ENCODE measurements around the gene RNF180.

Gene RNF180

GRCh38 chr5:64184832-64185231 is 19.2 kb downstream of the RNF180 start:
- Histone ChIP-seq H3K27ac (ENCODE audit: low read length) (no peak overlapping the region), H3K9me3 (ENCODE audit: control insufficient read depth, low read depth, low read length) (no peaks in the 10 kb centered on the region), H3K4me1 (ENCODE audit: control insufficient read depth, low read depth, low read length) (no peaks in the 10 kb centered on the region), H3K9ac (ENCODE audit: low read length) (no peak overlapping the region), H3K36me3 (ENCODE audit: control insufficient read depth, low read depth, low read length) (no peaks in the 10 kb centered on the region), H3K4me3 (ENCODE audit: low read length) (no peak overlapping the region), H3K27me3 (ENCODE audit: control insufficient read depth, insufficient read depth, low read length) (no peaks in the 10 kb centered on the region)

- no peaks in the 10 kb centered on the region for H3K36me3 ChIP-seq (ENCODE audit: control insufficient read depth, low read depth, low read length)
These were observed 23.1 kb downstream of the RNF180 start for GRCh38 chr5:64188776-64189175.

GRCh38 chr5:64190562-64191306 is 25.1 kb downstream of the RNF180 start:
- Histone ChIP-seq H3K27ac (ENCODE audit: low read length) (no peak overlapping the region), H3K4me3 (ENCODE audit: low read length) (no peak overlapping the region), H3K9me3 (ENCODE audit: control insufficient read depth, low read depth, low read length) (no peaks in the 10 kb centered on the region), H3K4me1 (ENCODE audit: control insufficient read depth, low read depth, low read length) (no peaks in the 10 kb centered on the region), H3K9ac (ENCODE audit: low read length) (no peak overlapping the region), H3K27me3 (ENCODE audit: control insufficient read depth, insufficient read depth, low read length) (no peaks in the 10 kb centered on the region), H3K36me3 (ENCODE audit: control insufficient read depth, low read depth, low read length) (no peaks in the 10 kb centered on the region)

More at GRCh38 chr5:64188776-64189175, 23.1 kb downstream of the RNF180 start:
- Histone ChIP-seq H3K27me3 (ENCODE audit: control insufficient read depth, insufficient read depth, low read length) (no peaks in the 10 kb centered on the region), H3K9ac (ENCODE audit: low read length) (no peak overlapping the region), H3K27ac (ENCODE audit: low read length) (no peak overlapping the region), H3K4me1 (ENCODE audit: control insufficient read depth, low read depth, low read length) (no peaks in the 10 kb centered on the region), H3K9me3 (ENCODE audit: control insufficient read depth, low read depth, low read length) (no peaks in the 10 kb centered on the region), H3K4me3 (ENCODE audit: low read length) (no peak overlapping the region)

GRCh38 chr5:64195981-64196380 is 30.3 kb downstream of the RNF180 start:
- no peaks in the 10 kb centered on the region for H3K36me3 ChIP-seq (ENCODE audit: control insufficient read depth, low read depth, low read length)
- H3K27me3 ChIP-seq (ENCODE audit: control insufficient read depth, insufficient read depth, low read length): no peaks in the 10 kb centered on the region
- H3K9ac ChIP-seq (ENCODE audit: low read length): no peak overlapping the region
- H3K27ac ChIP-seq (ENCODE audit: low read length): no peak overlapping the region
- H3K4me3 ChIP-seq (ENCODE audit: low read length): no peak overlapping the region
- H3K9me3 ChIP-seq (ENCODE audit: control insufficient read depth, low read depth, low read length): no peaks in the 10 kb centered on the region
- H3K4me1 ChIP-seq (ENCODE audit: control insufficient read depth, low read depth, low read length): no peaks in the 10 kb centered on the region

- no peaks in the 10 kb centered on the region for H3K9me3 ChIP-seq (ENCODE audit: control insufficient read depth, low read depth, low read length)
- no peak overlapping the region for H3K9ac ChIP-seq (ENCODE audit: low read length)
- H3K36me3 ChIP-seq (ENCODE audit: control insufficient read depth, low read depth, low read length): no peaks in the 10 kb centered on the region
- H3K27me3 ChIP-seq (ENCODE audit: control insufficient read depth, insufficient read depth, low read length): no peaks in the 10 kb centered on the region
- no peak overlapping the region for H3K27ac ChIP-seq (ENCODE audit: low read length)
- H3K4me3 ChIP-seq (ENCODE audit: low read length): no peak overlapping the region
- H3K4me1 ChIP-seq (ENCODE audit: control insufficient read depth, low read depth, low read length): no peaks in the 10 kb centered on the region
These were observed 33.8 kb downstream of the RNF180 start for GRCh38 chr5:64199425-64199824.

- no peaks in the 10 kb centered on the region for H3K27me3 ChIP-seq (ENCODE audit: control insufficient read depth, insufficient read depth, low read length)
- H3K4me3 ChIP-seq (ENCODE audit: low read length): no peak overlapping the region
- H3K36me3 ChIP-seq (ENCODE audit: control insufficient read depth, low read depth, low read length): no peaks in the 10 kb centered on the region
- no peaks in the 10 kb centered on the region for H3K4me1 ChIP-seq (ENCODE audit: control insufficient read depth, low read depth, low read length)
- no peaks in the 10 kb centered on the region for H3K9me3 ChIP-seq (ENCODE audit: control insufficient read depth, low read depth, low read length)
- H3K27ac ChIP-seq (ENCODE audit: low read length): no peak overlapping the region
- H3K9ac ChIP-seq (ENCODE audit: low read length): no peak overlapping the region
These were observed 36.4 kb downstream of the RNF180 start for GRCh38 chr5:64201996-64202395.

- H3K27ac ChIP-seq (ENCODE audit: low read length): no peak overlapping the region
- no peak overlapping the region for H3K9ac ChIP-seq (ENCODE audit: low read length)
- no peaks in the 10 kb centered on the region for H3K36me3 ChIP-seq (ENCODE audit: control insufficient read depth, low read depth, low read length)
- H3K4me3 ChIP-seq (ENCODE audit: low read length): no peak overlapping the region
- H3K9me3 ChIP-seq (ENCODE audit: control insufficient read depth, low read depth, low read length): no peaks in the 10 kb centered on the region
- H3K27me3 ChIP-seq (ENCODE audit: control insufficient read depth, insufficient read depth, low read length): no peaks in the 10 kb centered on the region
- no peaks in the 10 kb centered on the region for H3K4me1 ChIP-seq (ENCODE audit: control insufficient read depth, low read depth, low read length)
These were observed 41.0 kb downstream of the RNF180 start for GRCh38 chr5:64206653-64207052.

- Histone ChIP-seq H3K4me1 (ENCODE audit: control insufficient read depth, low read depth, low read length) (no peaks in the 10 kb centered on the region), H3K9ac (ENCODE audit: low read length) (no peak overlapping the region), H3K4me3 (ENCODE audit: low read length) (no peak overlapping the region), H3K27ac (ENCODE audit: low read length) (no peak overlapping the region), H3K36me3 (ENCODE audit: control insufficient read depth, low read depth, low read length) (no peaks in the 10 kb centered on the region), H3K9me3 (ENCODE audit: control insufficient read depth, low read depth, low read length) (no peaks in the 10 kb centered on the region), H3K27me3 (ENCODE audit: control insufficient read depth, insufficient read depth, low read length) (no peaks in the 10 kb centered on the region)
These were observed 42.3 kb downstream of the RNF180 start for GRCh38 chr5:64207978-64208377.

- Histone ChIP-seq H3K9ac (ENCODE audit: low read length) (no peak overlapping the region), H3K27me3 (ENCODE audit: control insufficient read depth, insufficient read depth, low read length) (no peaks in the 10 kb centered on the region), H3K9me3 (ENCODE audit: control insufficient read depth, low read depth, low read length) (no peaks in the 10 kb centered on the region), H3K4me3 (ENCODE audit: low read length) (no peak overlapping the region), H3K36me3 (ENCODE audit: control insufficient read depth, low read depth, low read length) (no peaks in the 10 kb centered on the region), H3K27ac (ENCODE audit: low read length) (no peak overlapping the region), H3K4me1 (ENCODE audit: control insufficient read depth, low read depth, low read length) (no peaks in the 10 kb centered on the region)
These were observed 43.7 kb downstream of the RNF180 start for GRCh38 chr5:64209353-64209752.

GRCh38 chr5:64210866-64211265 is 45.2 kb downstream of the RNF180 start:
- Histone ChIP-seq H3K9me3 (ENCODE audit: control insufficient read depth, low read depth, low read length) (no peaks in the 10 kb centered on the region), H3K9ac (ENCODE audit: low read length) (no peak overlapping the region), H3K4me3 (ENCODE audit: low read length) (no peak overlapping the region), H3K36me3 (ENCODE audit: control insufficient read depth, low read depth, low read length) (no peaks in the 10 kb centered on the region), H3K27ac (ENCODE audit: low read length) (no peak overlapping the region), H3K4me1 (ENCODE audit: control insufficient read depth, low read depth, low read length) (no peaks in the 10 kb centered on the region), H3K27me3 (ENCODE audit: control insufficient read depth, insufficient read depth, low read length) (no peaks in the 10 kb centered on the region)

- H3K4me1 ChIP-seq (ENCODE audit: control insufficient read depth, low read depth, low read length): no peaks in the 10 kb centered on the region
- no peak overlapping the region for H3K9ac ChIP-seq (ENCODE audit: low read length)
- H3K36me3 ChIP-seq (ENCODE audit: control insufficient read depth, low read depth, low read length): no peaks in the 10 kb centered on the region
- H3K4me3 ChIP-seq (ENCODE audit: low read length): no peak overlapping the region
- H3K27me3 ChIP-seq (ENCODE audit: control insufficient read depth, insufficient read depth, low read length): no peaks in the 10 kb centered on the region
- H3K27ac ChIP-seq (ENCODE audit: low read length): no peak overlapping the region
- no peaks in the 10 kb centered on the region for H3K9me3 ChIP-seq (ENCODE audit: control insufficient read depth, low read depth, low read length)
These were observed 47.4 kb downstream of the RNF180 start for GRCh38 chr5:64213011-64213410.

GRCh38 chr5:64213531-64213930 is 47.9 kb downstream of the RNF180 start:
- Histone ChIP-seq H3K9me3 (ENCODE audit: control insufficient read depth, low read depth, low read length) (no peaks in the 10 kb centered on the region), H3K4me1 (ENCODE audit: control insufficient read depth, low read depth, low read length) (no peaks in the 10 kb centered on the region), H3K27me3 (ENCODE audit: control insufficient read depth, insufficient read depth, low read length) (no peaks in the 10 kb centered on the region), H3K27ac (ENCODE audit: low read length) (no peak overlapping the region), H3K36me3 (ENCODE audit: control insufficient read depth, low read depth, low read length) (no peaks in the 10 kb centered on the region), H3K4me3 (ENCODE audit: low read length) (no peak overlapping the region), H3K9ac (ENCODE audit: low read length) (no peak overlapping the region)
